Liver (tissue), 3 donors: ENCODE results near the gene EWSR1.

Experiments used
- EGR1 ChIP-seq, 2 donors: IDR thresholded peaks; 2 replicates each; pipeline ENCODE4 v1.6.1; 2016 to 2018; ENCODE audit warnings: antibody characterized with exemption in 2 of 2, low read depth in 2 of 2
- FOXA1 ChIP-seq: IDR thresholded peaks from 2 replicates; pipeline ENCODE4 v1.6.1; 2016; ENCODE audit warnings: antibody characterized with exemption
- FOXA2 ChIP-seq: IDR thresholded peaks from 2 replicates; pipeline ENCODE4 v1.6.1; 2016; ENCODE audit warnings: antibody characterized with exemption
- GABPA ChIP-seq, 2 donors: IDR thresholded peaks in 1 of 2; conservative IDR thresholded peaks in 1 of 2; 2 replicates each; pipeline ENCODE4 v1.6.1; 2016; ENCODE audit warnings: antibody characterized with exemption in 2 of 2, mild to moderate bottlenecking in 1 of 2, moderate library complexity in 1 of 2
- HNF4A ChIP-seq, 2 donors: conservative IDR thresholded peaks; 2 replicates each; pipeline ENCODE4 v1.6.1; 2016; ENCODE audit warnings: antibody characterized with exemption in 2 of 2, mild to moderate bottlenecking in 2 of 2
- JUND ChIP-seq, 2 donors: IDR thresholded peaks; 2 replicates each; pipeline ENCODE4 v1.6.1; 2016; ENCODE audit warnings: antibody characterized with exemption in 2 of 2
- MAX ChIP-seq: IDR thresholded peaks from 2 replicates; pipeline ENCODE4 v1.6.1; 2016; ENCODE audit warnings: antibody characterized with exemption
- RAD21 ChIP-seq, 2 donors: IDR thresholded peaks; 2 replicates each; pipeline ENCODE4 v1.6.1; 2016; ENCODE audit warnings: antibody characterized with exemption in 2 of 2, mild to moderate bottlenecking in 2 of 2
- SP1 ChIP-seq: IDR thresholded peaks from 2 replicates; pipeline ENCODE4 v1.6.1; 2018; ENCODE audit warnings: antibody characterized with exemption, mild to moderate bottlenecking
- TAF1 ChIP-seq: conservative IDR thresholded peaks from 2 replicates; pipeline ENCODE4 v1.6.1; 2016; ENCODE audit warnings: antibody characterized with exemption, mild to moderate bottlenecking
- YY1 ChIP-seq: IDR thresholded peaks from 2 replicates; pipeline ENCODE4 v1.6.1; 2016; ENCODE audit warnings: antibody characterized with exemption, mild to moderate bottlenecking
- TF ChIP-seq, protein P1 (sequence below): fragments of 150-350 bp; IDR thresholded peaks from 2 replicates; pipeline ENCODE4 v1.5.1; 2017; ENCODE audit warnings: improper control_type of control experiment, low read depth, low read length; ENCODE audit not compliant: missing input control
- TF ChIP-seq, protein P2 (sequence below): IDR thresholded peaks from 2 replicates; pipeline ENCODE4 v1.6.1; 2016; ENCODE audit warnings: antibody characterized with exemption, mild to moderate bottlenecking
- donor health status: healthy.
- donor health status: healthy.

GRCh38 chr22:29325785-29326315 is 57.8 kb downstream of the EWSR1 start:
- TF ChIP-seq, protein P1, sequence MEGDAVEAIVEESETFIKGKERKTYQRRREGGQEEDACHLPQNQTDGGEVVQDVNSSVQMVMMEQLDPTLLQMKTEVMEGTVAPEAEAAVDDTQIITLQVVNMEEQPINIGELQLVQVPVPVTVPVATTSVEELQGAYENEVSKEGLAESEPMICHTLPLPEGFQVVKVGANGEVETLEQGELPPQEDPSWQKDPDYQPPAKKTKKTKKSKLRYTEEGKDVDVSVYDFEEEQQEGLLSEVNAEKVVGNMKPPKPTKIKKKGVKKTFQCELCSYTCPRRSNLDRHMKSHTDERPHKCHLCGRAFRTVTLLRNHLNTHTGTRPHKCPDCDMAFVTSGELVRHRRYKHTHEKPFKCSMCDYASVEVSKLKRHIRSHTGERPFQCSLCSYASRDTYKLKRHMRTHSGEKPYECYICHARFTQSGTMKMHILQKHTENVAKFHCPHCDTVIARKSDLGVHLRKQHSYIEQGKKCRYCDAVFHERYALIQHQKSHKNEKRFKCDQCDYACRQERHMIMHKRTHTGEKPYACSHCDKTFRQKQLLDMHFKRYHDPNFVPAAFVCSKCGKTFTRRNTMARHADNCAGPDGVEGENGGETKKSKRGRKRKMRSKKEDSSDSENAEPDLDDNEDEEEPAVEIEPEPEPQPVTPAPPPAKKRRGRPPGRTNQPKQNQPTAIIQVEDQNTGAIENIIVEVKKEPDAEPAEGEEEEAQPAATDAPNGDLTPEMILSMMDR = no peak
- TF ChIP-seq MAX (no peak), GABPA (IDR thresholded peaks at IDR 0.05 in 1 of 2, conservative IDR thresholded peaks at IDR 0.05 in 1 of 2) (no peak), JUND (IDR thresholded peaks at IDR 0.05) (no peak), HNF4A (conservative IDR thresholded peaks at IDR 0.05) (no peak), TAF1 (no peak), EGR1 (IDR thresholded peaks at IDR 0.05; ENCODE audit: low read depth in 2 of 2) (no peak), SP1 (no peak), FOXA1 (no peak), FOXA2 (no peak), YY1 (no peak), RAD21 (IDR thresholded peaks at IDR 0.05) (no peak)
- TF ChIP-seq, protein P2, sequence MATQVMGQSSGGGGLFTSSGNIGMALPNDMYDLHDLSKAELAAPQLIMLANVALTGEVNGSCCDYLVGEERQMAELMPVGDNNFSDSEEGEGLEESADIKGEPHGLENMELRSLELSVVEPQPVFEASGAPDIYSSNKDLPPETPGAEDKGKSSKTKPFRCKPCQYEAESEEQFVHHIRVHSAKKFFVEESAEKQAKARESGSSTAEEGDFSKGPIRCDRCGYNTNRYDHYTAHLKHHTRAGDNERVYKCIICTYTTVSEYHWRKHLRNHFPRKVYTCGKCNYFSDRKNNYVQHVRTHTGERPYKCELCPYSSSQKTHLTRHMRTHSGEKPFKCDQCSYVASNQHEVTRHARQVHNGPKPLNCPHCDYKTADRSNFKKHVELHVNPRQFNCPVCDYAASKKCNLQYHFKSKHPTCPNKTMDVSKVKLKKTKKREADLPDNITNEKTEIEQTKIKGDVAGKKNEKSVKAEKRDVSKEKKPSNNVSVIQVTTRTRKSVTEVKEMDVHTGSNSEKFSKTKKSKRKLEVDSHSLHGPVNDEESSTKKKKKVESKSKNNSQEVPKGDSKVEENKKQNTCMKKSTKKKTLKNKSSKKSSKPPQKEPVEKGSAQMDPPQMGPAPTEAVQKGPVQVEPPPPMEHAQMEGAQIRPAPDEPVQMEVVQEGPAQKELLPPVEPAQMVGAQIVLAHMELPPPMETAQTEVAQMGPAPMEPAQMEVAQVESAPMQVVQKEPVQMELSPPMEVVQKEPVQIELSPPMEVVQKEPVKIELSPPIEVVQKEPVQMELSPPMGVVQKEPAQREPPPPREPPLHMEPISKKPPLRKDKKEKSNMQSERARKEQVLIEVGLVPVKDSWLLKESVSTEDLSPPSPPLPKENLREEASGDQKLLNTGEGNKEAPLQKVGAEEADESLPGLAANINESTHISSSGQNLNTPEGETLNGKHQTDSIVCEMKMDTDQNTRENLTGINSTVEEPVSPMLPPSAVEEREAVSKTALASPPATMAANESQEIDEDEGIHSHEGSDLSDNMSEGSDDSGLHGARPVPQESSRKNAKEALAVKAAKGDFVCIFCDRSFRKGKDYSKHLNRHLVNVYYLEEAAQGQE = no peak
